OCI-LY3 (cell line): ENCODE results near the gene ANKRD28.

Experiments used
- EZH2phosphoT487 ChIP-seq: fragments of 200-600 bp; shearing (Covaris generic); IDR thresholded peaks from 2 replicates; pipeline ENCODE4 v1.6.1; 2018; ENCODE audit warnings: antibody characterized with exemption, mixed run types, low read depth
- TF ChIP-seq, protein P1 (sequence below): fragments of 200-600, 300-600 bp; sonication (generic); IDR thresholded peaks from 2 replicates; pipeline ENCODE4 v1.5.1; 2014; ENCODE audit warnings: antibody characterized with exemption, low read length, low read depth

GRCh38 chr3:15646851-15647511, 150.8 kb downstream of the ANKRD28 start:
- TF ChIP-seq, protein P1, sequence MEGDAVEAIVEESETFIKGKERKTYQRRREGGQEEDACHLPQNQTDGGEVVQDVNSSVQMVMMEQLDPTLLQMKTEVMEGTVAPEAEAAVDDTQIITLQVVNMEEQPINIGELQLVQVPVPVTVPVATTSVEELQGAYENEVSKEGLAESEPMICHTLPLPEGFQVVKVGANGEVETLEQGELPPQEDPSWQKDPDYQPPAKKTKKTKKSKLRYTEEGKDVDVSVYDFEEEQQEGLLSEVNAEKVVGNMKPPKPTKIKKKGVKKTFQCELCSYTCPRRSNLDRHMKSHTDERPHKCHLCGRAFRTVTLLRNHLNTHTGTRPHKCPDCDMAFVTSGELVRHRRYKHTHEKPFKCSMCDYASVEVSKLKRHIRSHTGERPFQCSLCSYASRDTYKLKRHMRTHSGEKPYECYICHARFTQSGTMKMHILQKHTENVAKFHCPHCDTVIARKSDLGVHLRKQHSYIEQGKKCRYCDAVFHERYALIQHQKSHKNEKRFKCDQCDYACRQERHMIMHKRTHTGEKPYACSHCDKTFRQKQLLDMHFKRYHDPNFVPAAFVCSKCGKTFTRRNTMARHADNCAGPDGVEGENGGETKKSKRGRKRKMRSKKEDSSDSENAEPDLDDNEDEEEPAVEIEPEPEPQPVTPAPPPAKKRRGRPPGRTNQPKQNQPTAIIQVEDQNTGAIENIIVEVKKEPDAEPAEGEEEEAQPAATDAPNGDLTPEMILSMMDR: no peak
- no peak for TF ChIP-seq EZH2phosphoT487
